Measurements from ENCODE around the gene MARK2. TPM values are rescaled to one million over a fixed set of nuclear protein-coding genes. Genes with fewer than 3 reads are reported as not detected.

Gene MARK2
- total and polyA plus RNA-seq, 7 donors, result 14.3 to 49.3 (median 24.6) TPM

DNA sequence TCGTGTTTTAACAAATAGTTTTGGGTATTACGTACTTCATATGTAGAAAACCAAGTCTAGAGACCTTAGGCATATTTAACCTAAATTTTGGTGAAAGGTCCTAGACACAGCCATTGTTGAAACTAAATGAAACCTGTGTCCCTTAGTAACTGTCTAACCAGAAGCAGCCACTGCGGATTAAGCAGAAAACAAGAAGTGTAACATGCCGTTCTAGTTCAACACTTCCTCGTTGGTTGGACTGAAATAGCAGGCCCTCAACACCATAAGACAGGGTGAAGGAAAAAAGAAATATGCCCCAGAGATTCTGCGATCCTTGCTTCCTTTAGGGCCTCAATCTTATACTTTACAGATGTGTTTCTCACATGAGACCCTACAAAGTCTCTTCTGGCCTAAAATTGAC, 101.9 kb downstream of the MARK2 start:
- Histone ChIP-seq H3K27ac (no peak overlapping the region), H3K36me3 (no peaks in the 10 kb centered on the region), H3K4me1 (peaks cover 0 to 36% (median 29%) of the 10 kb centered on the region in 4 donors), H3K9me3 (no peaks in the 10 kb centered on the region), H3K4me3 (no peak overlapping the region), H3K27me3 (no peaks in the 10 kb centered on the region)
- TF ChIP-seq, protein P1, sequence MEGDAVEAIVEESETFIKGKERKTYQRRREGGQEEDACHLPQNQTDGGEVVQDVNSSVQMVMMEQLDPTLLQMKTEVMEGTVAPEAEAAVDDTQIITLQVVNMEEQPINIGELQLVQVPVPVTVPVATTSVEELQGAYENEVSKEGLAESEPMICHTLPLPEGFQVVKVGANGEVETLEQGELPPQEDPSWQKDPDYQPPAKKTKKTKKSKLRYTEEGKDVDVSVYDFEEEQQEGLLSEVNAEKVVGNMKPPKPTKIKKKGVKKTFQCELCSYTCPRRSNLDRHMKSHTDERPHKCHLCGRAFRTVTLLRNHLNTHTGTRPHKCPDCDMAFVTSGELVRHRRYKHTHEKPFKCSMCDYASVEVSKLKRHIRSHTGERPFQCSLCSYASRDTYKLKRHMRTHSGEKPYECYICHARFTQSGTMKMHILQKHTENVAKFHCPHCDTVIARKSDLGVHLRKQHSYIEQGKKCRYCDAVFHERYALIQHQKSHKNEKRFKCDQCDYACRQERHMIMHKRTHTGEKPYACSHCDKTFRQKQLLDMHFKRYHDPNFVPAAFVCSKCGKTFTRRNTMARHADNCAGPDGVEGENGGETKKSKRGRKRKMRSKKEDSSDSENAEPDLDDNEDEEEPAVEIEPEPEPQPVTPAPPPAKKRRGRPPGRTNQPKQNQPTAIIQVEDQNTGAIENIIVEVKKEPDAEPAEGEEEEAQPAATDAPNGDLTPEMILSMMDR (IDR thresholded peaks at IDR 0.05), result no peak
- TF ChIP-seq EP300 (IDR thresholded peaks at IDR 0.05) (no peak), POLR2A (IDR thresholded peaks at IDR 0.05) (no peak), POLR2AphosphoS5 (IDR thresholded peaks at IDR 0.05) (no peak)
- intact Hi-C loops (cut with DNase I), result loop anchor here (5.0 kb wide), 1 partner anchor 33 kb away; no protein-coding TSS in a partner anchor
- 66 to 84% methylated on average over 6 of the region's 6 CpGs for WGBS, 2 donors
- no peak for DNase-seq

DNA sequence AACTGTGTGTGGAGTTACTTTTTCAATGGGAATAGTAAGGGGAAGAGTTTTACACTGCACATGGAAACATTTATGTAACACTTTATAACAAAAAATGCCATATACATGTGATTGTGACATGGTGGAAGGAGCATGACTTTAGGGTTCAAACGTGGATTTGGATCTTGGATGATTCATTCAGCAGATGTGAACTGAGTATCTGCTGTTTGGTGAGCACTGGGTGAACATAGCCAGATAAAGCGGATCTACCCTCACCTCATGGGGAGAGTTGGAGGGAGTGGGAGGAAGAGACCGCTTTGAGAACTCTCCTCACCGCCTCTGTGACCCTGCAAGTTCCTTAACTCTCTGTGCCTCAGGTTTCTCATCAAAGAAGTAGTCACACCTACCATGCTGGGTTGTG, 103.0 kb downstream of the MARK2 start:
- Histone ChIP-seq H3K9me3 (no peaks in the 10 kb centered on the region), H3K36me3 (peaks cover 0 to 9% (median 3%) of the 10 kb centered on the region in 4 donors), H3K27ac (no peak overlapping the region), H3K27me3 (no peaks in the 10 kb centered on the region), H3K4me1 (peaks cover 0 to 41% (median 31%) of the 10 kb centered on the region in 4 donors), H3K4me3 (no peak overlapping the region)
- no peak for DNase-seq
- TF ChIP-seq EP300 (IDR thresholded peaks at IDR 0.05), result no peak
- 76 to 82% methylated on average over 4 of the region's 4 CpGs for WGBS, 2 donors
- intact Hi-C loops (cut with DNase I), result loop anchor here (5.0 kb wide), 1 partner anchor 35 kb away; no protein-coding TSS in a partner anchor

DNA sequence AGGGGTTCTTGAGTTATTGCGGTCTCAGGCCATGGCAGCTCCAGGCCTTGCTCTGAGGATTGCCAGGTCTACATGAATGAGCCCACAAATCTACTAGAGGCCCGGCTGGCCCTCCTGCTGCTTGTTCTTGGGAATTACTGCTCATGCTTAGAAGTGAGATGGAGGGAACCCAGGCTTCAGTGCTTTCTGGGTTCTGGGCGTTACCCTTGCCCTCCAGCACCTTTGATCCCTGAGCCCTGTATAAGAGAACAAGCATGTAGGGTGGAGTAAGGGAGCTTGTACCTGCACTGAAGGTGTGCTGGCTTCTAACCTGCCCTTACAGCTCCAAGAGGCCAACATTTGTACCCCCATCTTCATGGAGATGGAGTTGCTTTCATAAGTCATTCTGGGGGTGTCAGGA, 103.9 kb downstream of the MARK2 start:
- Histone ChIP-seq H3K4me3 (no peak overlapping the region), H3K36me3 (peaks cover 0 to 18% (median 3%) of the 10 kb centered on the region in 4 donors), H3K27me3 (no peaks in the 10 kb centered on the region), H3K4me1 (peaks cover 0 to 41% (median 31%) of the 10 kb centered on the region in 4 donors), H3K27ac (no peak overlapping the region), H3K9me3 (no peaks in the 10 kb centered on the region)
- no peak for TF ChIP-seq POLR2A (IDR thresholded peaks at IDR 0.05)
- TF ChIP-seq POLR2AphosphoS5 (IDR thresholded peaks at IDR 0.05), result no peak
- TF ChIP-seq EP300 (IDR thresholded peaks at IDR 0.05), result no peak
- TF ChIP-seq, protein P1 (IDR thresholded peaks at IDR 0.05), result no peak
- intact Hi-C loops (cut with DNase I), result loop anchor here (5.0 kb wide), 1 partner anchor 36 kb away; no protein-coding TSS in a partner anchor
- 66 to 89% methylated on average over 3 of the region's 3 CpGs for WGBS, 2 donors
- no peak for DNase-seq

DNA sequence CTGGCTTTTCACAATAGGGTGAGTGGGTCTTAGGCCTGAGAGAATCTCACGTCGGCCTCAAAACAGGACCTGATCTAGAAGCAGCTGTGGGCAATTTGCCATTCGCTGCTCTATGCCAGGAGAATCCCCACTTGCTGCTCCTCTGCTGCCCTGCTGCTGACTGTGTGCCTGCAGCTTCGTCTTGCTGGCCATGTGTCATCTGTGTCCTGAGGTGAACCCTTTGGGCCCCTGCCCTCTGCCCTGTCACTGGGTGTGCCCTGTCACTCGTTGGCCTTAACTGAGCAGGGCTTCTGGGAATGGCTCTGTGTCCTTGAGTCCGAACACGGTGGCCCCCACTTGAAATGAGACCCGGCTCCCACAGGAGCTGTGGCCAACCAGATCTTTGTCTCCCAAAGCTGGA, 106.1 kb downstream of the MARK2 start:
- peaks cover 0 to 26% (median 20%) of the 10 kb centered on the region in 4 donors for H3K4me1 ChIP-seq
- H3K36me3 ChIP-seq, result peaks cover 0 to 27% (median 6%) of the 10 kb centered on the region in 4 donors
- peak; percentile 74 for DNase-seq
- peak overlapping the region; percentile 74 to 81 (median 78) for H3K27ac ChIP-seq
- TF ChIP-seq EP300 (IDR thresholded peaks at IDR 0.05) (no peak), POLR2A (IDR thresholded peaks at IDR 0.05) (no peak), POLR2AphosphoS5 (IDR thresholded peaks at IDR 0.05) (no peak)
- TF ChIP-seq, protein P1 (IDR thresholded peaks at IDR 0.05), result no peak
- H3K9me3 ChIP-seq, result no peaks in the 10 kb centered on the region
- H3K4me3 ChIP-seq, result no peak overlapping the region
- 47 to 69% methylated on average over 8 of the region's 8 CpGs for WGBS, 2 donors
- intact Hi-C loops (cut with DNase I), result loop anchor here (1.0 to 5.0 kb wide), 3 partner anchors 38 to 272 kb away; no protein-coding TSS in a partner anchor
- no peaks in the 10 kb centered on the region for H3K27me3 ChIP-seq

DNA sequence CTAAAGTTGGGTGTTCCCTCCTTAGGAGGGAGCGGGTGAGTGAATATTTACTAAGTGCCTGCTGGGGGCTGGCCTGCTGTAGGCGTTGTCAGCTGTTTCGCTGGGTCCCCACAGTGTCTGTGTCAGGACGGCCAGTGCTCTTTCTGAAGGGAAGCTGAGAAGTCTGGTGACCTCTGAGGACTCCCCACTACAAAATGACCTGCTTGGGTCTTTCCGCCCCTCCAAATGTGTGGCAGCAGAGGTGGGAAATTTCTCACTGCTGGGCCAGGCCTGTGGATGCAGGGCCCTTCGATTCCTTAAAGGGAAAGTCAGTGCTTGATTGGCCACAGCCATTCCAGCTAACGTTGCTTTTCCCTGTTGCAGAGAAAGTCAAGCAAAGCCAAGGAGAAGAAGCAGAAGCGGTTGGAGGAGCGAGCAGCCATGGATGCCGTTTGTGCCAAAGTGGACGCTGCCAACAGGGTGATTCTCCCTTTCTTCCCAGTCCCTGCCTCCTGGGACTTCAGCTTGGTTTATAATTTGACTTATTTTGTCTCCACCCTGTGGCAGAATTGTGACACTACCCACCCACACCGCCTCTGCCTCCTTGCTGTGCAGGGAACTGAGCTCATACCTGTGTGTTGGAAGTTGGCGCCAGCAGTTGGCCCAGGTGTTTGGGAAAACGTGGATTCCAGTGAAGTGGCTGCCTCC, 106.7 kb downstream of the MARK2 start:
- H3K4me1 ChIP-seq, result peaks cover 0 to 22% (median 15%) of the 10 kb centered on the region in 4 donors
- H3K27me3 ChIP-seq, result no peaks in the 10 kb centered on the region
- H3K27ac ChIP-seq, result peak overlapping the region; percentile 74 to 81 (median 78)
- peak; percentile 90 for DNase-seq
- 41 to 56% methylated on average over 14 of the region's 14 CpGs for WGBS, 2 donors
- H3K4me3 ChIP-seq, result peak overlapping the region in 1 of 4 donors; percentile 11
- H3K9me3 ChIP-seq, result no peaks in the 10 kb centered on the region
- H3K36me3 ChIP-seq, result peaks cover 0 to 31% (median 6%) of the 10 kb centered on the region in 4 donors
- intact Hi-C loops (cut with DNase I), result loop anchor here (1.0 to 2.0 kb wide), 2 partner anchors 108 to 273 kb away; no protein-coding TSS in a partner anchor
- TF ChIP-seq, protein P1 (IDR thresholded peaks at IDR 0.05), result peak; percentile 79 to 90 (median 88)
- TF ChIP-seq EP300 (IDR thresholded peaks at IDR 0.05) (no peak), POLR2A (IDR thresholded peaks at IDR 0.05) (no peak), POLR2AphosphoS5 (IDR thresholded peaks at IDR 0.05) (peak in 1 of 4 donors; percentile 45)

Measured in sigmoid colon (tissue), 7 donors.